OCI-LY3 (cell line): ENCODE results near the gene SVIL.
"Not testable (repeated sequence)": the region's sequence is repeated elsewhere in the genome, so short reads cannot be mapped to it uniquely, and the experiment has no call there.

Source experiments
- EZH2phosphoT487 ChIP-seq: fragments of 200-600 bp; shearing (Covaris generic); IDR thresholded peaks from 2 replicates; pipeline ENCODE4 v1.6.1; 2018; ENCODE audit warnings: antibody characterized with exemption, mixed run types, low read depth
- TF ChIP-seq, protein P1 (sequence below): fragments of 200-600, 300-600 bp; sonication (generic); IDR thresholded peaks from 2 replicates; pipeline ENCODE4 v1.5.1; 2014; ENCODE audit warnings: antibody characterized with exemption, low read length, low read depth

DNA sequence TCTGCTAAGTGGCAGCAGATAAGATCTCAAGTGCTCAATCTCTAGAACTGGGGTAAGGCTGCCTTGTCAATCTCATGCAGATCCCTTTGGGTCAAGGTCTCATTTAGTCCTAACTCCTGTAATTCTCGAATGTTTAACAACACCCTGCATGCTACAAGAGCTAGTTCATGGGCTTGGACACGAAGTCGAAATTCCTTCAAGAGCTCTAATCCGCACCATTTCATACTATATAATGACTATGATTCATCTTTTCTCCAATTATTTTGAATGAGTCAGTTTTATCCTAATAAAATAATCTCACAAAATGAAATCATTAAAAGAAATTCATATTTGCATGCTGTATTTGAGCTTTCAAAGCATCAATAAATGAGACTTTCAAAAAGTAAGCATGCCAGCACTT, 119.7 kb downstream of the SVIL start:
- not testable (repeated sequence) for TF ChIP-seq EZH2phosphoT487
- TF ChIP-seq, protein P1, sequence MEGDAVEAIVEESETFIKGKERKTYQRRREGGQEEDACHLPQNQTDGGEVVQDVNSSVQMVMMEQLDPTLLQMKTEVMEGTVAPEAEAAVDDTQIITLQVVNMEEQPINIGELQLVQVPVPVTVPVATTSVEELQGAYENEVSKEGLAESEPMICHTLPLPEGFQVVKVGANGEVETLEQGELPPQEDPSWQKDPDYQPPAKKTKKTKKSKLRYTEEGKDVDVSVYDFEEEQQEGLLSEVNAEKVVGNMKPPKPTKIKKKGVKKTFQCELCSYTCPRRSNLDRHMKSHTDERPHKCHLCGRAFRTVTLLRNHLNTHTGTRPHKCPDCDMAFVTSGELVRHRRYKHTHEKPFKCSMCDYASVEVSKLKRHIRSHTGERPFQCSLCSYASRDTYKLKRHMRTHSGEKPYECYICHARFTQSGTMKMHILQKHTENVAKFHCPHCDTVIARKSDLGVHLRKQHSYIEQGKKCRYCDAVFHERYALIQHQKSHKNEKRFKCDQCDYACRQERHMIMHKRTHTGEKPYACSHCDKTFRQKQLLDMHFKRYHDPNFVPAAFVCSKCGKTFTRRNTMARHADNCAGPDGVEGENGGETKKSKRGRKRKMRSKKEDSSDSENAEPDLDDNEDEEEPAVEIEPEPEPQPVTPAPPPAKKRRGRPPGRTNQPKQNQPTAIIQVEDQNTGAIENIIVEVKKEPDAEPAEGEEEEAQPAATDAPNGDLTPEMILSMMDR = not testable (repeated sequence)
